HUES48 (cell line): ENCODE results near the gene APBB1IP.
A peak's percentile ranks its signal among the peaks of the same experiment; 100 is the strongest.

Experiments
- H3K27ac ChIP-seq: one replicate; pipeline ENCODE4 v1.7.0; 2013; ENCODE audit warnings: low read depth, low read length, inconsistent platforms
- H3K27me3 ChIP-seq: 2 replicates; pipeline ENCODE4 v1.6.1; 2013; ENCODE audit warnings: mild to moderate bottlenecking, low read length; ENCODE audit not compliant: control insufficient read depth, insufficient read depth
- H3K36me3 ChIP-seq: 2 replicates; pipeline ENCODE4 v1.6.1; 2013; ENCODE audit warnings: low read length; ENCODE audit not compliant: control insufficient read depth, insufficient read depth
- H3K4me1 ChIP-seq: 2 replicates; pipeline ENCODE4 v1.6.1; 2013; ENCODE audit warnings: mild to moderate bottlenecking, low read length; ENCODE audit not compliant: control insufficient read depth, insufficient read depth
- H3K4me3 ChIP-seq: 2 replicates; pipeline ENCODE4 v1.5.1; 2013; ENCODE audit warnings: mild to moderate bottlenecking, low read depth, low read length
- H3K9ac ChIP-seq: 2 replicates; pipeline ENCODE4 v1.6.1; 2013; ENCODE audit warnings: mild to moderate bottlenecking, low read depth, low read length, moderate library complexity
- H3K9me3 ChIP-seq: 2 replicates; pipeline ENCODE4 v1.6.1; 2013; ENCODE audit warnings: low read length; ENCODE audit not compliant: control insufficient read depth, insufficient read depth

APBB1IP gene

GRCh38 chr10:26528048-26528447 lies 89.9 kb downstream of the APBB1IP start:
- Histone ChIP-seq H3K36me3 (no peaks in the 10 kb centered on the region), H3K9ac (no peak overlapping the region), H3K4me1 (no peaks in the 10 kb centered on the region), H3K9me3 (no peaks in the 10 kb centered on the region), H3K4me3 (no peak overlapping the region), H3K27ac (no peak overlapping the region), H3K27me3 (no peaks in the 10 kb centered on the region)

DNA sequence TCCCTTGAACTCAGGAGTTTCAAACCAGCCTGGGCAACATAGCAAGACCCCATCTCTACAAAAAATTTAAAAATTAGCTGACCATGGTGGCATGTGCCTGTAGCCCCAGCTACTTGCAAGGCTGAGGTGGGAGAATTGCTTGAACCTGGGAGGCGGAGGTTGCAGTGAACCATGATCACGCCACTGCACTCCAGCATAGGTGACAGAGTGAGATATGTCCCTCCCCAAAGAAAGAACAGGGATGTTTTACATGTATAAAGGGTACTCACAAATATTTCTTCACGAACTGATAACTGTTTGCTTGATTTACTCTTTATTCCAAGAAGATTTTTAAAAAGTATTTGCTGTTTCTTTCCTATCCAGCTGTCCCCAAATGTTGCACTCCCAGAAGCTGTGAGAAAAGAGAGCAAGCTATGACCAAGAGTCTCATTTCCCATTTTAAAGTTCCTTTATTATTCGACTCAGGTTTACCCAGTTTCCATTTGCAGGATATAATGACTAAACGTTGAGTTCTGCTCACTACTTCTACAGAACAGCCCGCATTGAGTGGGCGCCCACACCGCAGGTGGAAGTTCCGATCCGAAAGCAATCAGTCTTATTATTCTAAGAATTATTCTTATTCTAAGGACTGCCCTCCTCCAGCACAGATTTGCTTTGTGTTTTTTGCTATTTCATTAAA lies 90.7 kb downstream of the APBB1IP start:
- no peaks in the 10 kb centered on the region for H3K36me3 ChIP-seq
- H3K9me3 ChIP-seq, result no peaks in the 10 kb centered on the region
- no peak overlapping the region for H3K4me3 ChIP-seq
- H3K4me1 ChIP-seq, result no peaks in the 10 kb centered on the region
- no peaks in the 10 kb centered on the region for H3K27me3 ChIP-seq
- H3K27ac ChIP-seq, result no peak overlapping the region
- no peak overlapping the region for H3K9ac ChIP-seq

GRCh38 chr10:26534384-26534783 lies 96.2 kb downstream of the APBB1IP start:
- H3K36me3 ChIP-seq, result no peaks in the 10 kb centered on the region

GRCh38 chr10:26540601-26541000 lies 102.5 kb downstream of the APBB1IP start:
- no peaks in the 10 kb centered on the region for H3K36me3 ChIP-seq
- no peaks in the 10 kb centered on the region for H3K27me3 ChIP-seq
- no peak overlapping the region for H3K9ac ChIP-seq
- no peaks in the 10 kb centered on the region for H3K4me1 ChIP-seq
- H3K27ac ChIP-seq, result no peak overlapping the region
- H3K9me3 ChIP-seq, result no peaks in the 10 kb centered on the region
- H3K4me3 ChIP-seq, result no peak overlapping the region

More at GRCh38 chr10:26534384-26534783, 96.2 kb downstream of the APBB1IP start:
- no peak overlapping the region for H3K9ac ChIP-seq
- no peak overlapping the region for H3K27ac ChIP-seq
- H3K4me1 ChIP-seq, result no peaks in the 10 kb centered on the region
- no peak overlapping the region for H3K4me3 ChIP-seq
- no peaks in the 10 kb centered on the region for H3K27me3 ChIP-seq
- H3K9me3 ChIP-seq, result no peaks in the 10 kb centered on the region

DNA sequence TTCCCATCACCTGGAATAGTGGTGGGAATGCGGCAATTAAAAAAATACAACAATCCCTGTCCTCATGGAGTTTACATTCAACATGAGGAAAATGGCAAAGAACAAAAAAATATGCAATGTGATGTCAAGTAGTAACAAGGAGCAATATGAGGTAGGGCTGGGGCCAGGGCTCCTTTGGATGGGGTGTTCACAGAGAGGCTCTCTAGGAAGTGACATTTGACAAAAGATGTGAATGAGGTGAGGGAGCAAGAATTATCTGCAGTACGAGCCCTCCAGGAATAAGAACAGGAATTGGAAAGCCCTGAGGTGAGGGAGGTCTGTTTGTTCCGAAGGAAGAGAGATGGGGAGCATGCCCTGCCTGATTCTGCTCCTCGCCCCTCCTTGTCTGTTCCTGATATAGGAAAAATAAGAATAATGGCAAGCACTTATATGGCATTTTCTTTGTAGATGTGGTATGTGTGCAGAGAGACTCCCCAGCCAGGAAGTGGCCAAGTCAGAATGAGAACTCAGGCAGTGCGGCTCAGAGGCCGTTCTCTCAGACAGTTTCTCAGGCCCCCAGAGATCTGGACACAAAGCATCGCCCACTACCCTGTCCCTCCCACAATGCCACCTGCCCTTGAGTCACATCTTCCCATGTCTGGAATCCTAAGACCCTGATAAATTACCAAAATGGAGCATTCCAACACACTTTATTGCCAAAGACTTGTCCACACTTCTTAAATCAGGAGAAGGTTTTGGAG lies 105.6 kb downstream of the APBB1IP start:
- H3K27ac ChIP-seq, result no peak overlapping the region
- H3K4me3 ChIP-seq, result no peak overlapping the region
- H3K36me3 ChIP-seq, result no peaks in the 10 kb centered on the region
- peaks cover 6% of the 10 kb centered on the region; the same call in 1 of the 2 replicates for H3K4me1 ChIP-seq
- no peaks in the 10 kb centered on the region for H3K9me3 ChIP-seq
- no peaks in the 10 kb centered on the region for H3K27me3 ChIP-seq
- H3K9ac ChIP-seq, result no peak overlapping the region

GRCh38 chr10:26544932-26545331 lies 106.8 kb downstream of the APBB1IP start:
- Histone ChIP-seq H3K9me3 (no peaks in the 10 kb centered on the region), H3K27me3 (no peaks in the 10 kb centered on the region), H3K36me3 (no peaks in the 10 kb centered on the region), H3K27ac (no peak overlapping the region), H3K4me1 (peaks cover 6% of the 10 kb centered on the region; the same call in 1 of the 2 replicates), H3K4me3 (no peak overlapping the region), H3K9ac (no peak overlapping the region)

- Histone ChIP-seq H3K27me3 (no peaks in the 10 kb centered on the region), H3K9ac (no peak overlapping the region), H3K4me3 (no peak overlapping the region), H3K9me3 (no peaks in the 10 kb centered on the region), H3K4me1 (peaks cover 10% of the 10 kb centered on the region), H3K27ac (no peak overlapping the region), H3K36me3 (no peaks in the 10 kb centered on the region)
Measured at GRCh38 chr10:26550774-26551526, 112.8 kb downstream of the APBB1IP start.

- Histone ChIP-seq H3K4me3 (no peak overlapping the region), H3K36me3 (no peaks in the 10 kb centered on the region), H3K4me1 (peaks cover 21% of the 10 kb centered on the region), H3K27me3 (no peaks in the 10 kb centered on the region), H3K9ac (no peak overlapping the region), H3K9me3 (no peaks in the 10 kb centered on the region), H3K27ac (no peak overlapping the region)
Measured at GRCh38 chr10:26554246-26554645, 116.1 kb downstream of the APBB1IP start.

- Histone ChIP-seq H3K27me3 (no peaks in the 10 kb centered on the region), H3K9me3 (no peaks in the 10 kb centered on the region), H3K9ac (no peak overlapping the region), H3K36me3 (no peaks in the 10 kb centered on the region), H3K4me3 (no peak overlapping the region), H3K4me1 (peaks cover 21% of the 10 kb centered on the region), H3K27ac (no peak overlapping the region)
Measured at GRCh38 chr10:26555719-26556368, 117.7 kb downstream of the APBB1IP start.

DNA sequence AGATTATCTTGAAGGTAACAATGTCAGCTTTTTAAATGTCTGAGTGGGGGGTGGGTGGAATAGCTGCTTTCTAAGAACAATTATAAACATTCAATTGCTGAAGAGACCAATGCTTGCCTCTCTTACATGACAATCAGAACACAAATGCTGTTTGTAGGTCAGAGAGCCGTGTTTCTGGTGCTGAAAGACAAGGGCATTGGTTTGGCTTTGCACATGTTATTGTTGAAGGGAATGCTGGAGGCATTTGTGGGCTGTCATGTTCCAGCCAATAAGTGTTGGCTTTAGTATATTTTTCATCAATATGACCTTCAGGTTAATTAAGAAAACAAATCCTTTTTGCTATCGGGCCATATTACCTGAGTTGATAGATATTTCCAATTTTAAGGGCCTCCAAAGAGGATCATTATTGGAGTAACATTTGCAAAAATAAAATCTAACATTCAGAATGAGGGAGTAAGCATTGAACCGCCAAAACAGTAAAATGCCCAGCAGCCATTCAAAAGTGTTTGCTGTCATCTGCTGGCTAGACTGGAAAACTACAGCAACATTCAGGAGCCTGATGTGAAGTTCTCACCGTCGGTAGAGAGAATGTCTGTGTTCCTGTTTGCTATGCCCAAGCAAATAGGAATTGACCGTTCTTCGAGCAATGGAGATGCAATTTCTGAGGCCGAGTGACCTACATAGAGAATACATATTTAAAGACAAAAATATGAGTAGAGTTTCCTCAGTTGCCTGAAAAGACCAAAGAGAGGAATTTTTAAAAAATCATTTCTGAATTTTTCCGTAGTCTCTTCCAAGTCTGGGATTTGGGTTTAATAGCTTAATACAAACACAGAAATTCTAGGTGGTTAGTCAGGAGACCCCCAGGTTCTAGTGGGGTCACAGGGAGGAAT lies 118.9 kb downstream of the APBB1IP start:
- peaks cover 21% of the 10 kb centered on the region for H3K4me1 ChIP-seq
- no peaks in the 10 kb centered on the region for H3K36me3 ChIP-seq
- H3K9ac ChIP-seq, result no peak overlapping the region
- H3K27me3 ChIP-seq, result no peaks in the 10 kb centered on the region
- no peaks in the 10 kb centered on the region for H3K9me3 ChIP-seq
- H3K27ac ChIP-seq, result no peak overlapping the region
- peak overlapping the region; percentile 33; the same call in 1 of the 2 replicates for H3K4me3 ChIP-seq
